Measurements from ENCODE around the gene UCHL5.
A peak's percentile ranks its signal among the peaks of the same experiment; 100 is the strongest.

UCHL5 gene

GRCh38 chr1:193059282-193060114 is at the start of gene UCHL5, which contains the start of gene RO60:
Gene UCHL5 (minus strand): TSS chr1:193059360. CDS start chr1:193059260, 100 bp downstream.
Gene RO60 (plus strand): TSS chr1:193059612. CDS start chr1:193069055, 9,443 bp downstream.
- intact Hi-C loops (cut with DNase I): loop anchor here (1.0 to 2.0 kb wide), 2 partner anchors 45 to 62 kb away; partner anchors contain the start of gene GLRX2
- DNase-seq: peak; percentile 94 to 100 (median 96)

- DNase-seq: no peak
- intact Hi-C loops (cut with DNase I): no loop called here
Observed at GRCh38 chr1:193108471-193108870, 49.3 kb upstream of the UCHL5 start.

DNA sequence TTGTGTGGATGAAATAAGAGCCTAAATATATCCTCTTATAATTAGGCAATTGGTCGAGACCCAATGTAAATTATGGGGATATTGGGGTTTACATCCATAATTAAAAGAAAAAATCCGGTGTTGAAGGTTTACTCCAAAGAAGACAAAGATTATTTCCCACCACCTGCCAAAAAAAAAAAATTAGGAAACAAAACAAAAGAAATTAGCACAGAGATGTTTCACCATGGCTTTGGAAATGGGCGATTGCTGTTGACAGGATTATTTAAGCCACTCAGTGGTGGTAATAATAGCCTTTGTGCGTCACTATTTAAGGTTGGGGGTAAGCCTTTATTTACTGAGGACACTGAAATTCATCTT is 46.6 kb upstream of the UCHL5 start:
- DNase-seq: no peak
- intact Hi-C loops (cut with DNase I): loop anchor here (1.0 to 2.0 kb wide), 2 partner anchors 16 to 47 kb away; partner anchors contain the start of genes RO60 and UCHL5

- DNase-seq: peak; percentile 75 to 98 (median 86)
- intact Hi-C loops (cut with DNase I): loop anchor here (1.0 to 2.0 kb wide), 2 partner anchors 16 to 46 kb away; partner anchors contain the start of genes RO60 and UCHL5
Observed at GRCh38 chr1:193104907-193105820, 46.0 kb upstream of the UCHL5 start, which contains the start of gene GLRX2. Gene GLRX2 (minus strand): TSS chr1:193105414. CDS start chr1:193105382, 32 bp downstream.

DNA sequence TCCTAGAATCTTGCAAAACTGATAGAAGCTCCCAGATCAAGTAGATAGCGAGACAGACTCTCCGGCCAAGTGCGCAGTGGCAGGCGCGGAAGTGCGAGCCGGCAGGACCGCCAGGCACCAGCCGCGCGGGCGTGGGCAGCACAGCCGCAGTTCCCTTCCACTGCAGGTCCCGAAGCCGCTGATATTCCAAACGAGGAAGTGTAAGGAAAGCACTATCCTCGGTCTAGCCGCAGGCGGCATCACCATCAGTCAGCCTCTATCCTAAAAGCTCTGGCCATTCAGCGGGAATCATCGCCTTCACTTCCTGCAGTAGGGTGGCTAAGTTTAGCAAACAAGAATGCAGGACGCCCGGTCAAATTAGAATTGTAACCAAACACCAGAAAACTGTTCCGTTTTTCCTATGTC is 45.3 kb upstream of the UCHL5 start:
- DNase-seq: peak; percentile 24 to 95 (median 53)
- intact Hi-C loops (cut with DNase I): loop anchor here (2.0 kb wide), 1 partner anchor 46 kb away; the partner anchor contains the start of genes RO60 and UCHL5

GRCh38 chr1:193103759-193104501 is 44.8 kb upstream of the UCHL5 start:
- no peak for DNase-seq
- intact Hi-C loops (cut with DNase I): loop anchor here (2.0 kb wide), 1 partner anchor 45 kb away; the partner anchor contains the start of genes RO60 and UCHL5

DNA sequence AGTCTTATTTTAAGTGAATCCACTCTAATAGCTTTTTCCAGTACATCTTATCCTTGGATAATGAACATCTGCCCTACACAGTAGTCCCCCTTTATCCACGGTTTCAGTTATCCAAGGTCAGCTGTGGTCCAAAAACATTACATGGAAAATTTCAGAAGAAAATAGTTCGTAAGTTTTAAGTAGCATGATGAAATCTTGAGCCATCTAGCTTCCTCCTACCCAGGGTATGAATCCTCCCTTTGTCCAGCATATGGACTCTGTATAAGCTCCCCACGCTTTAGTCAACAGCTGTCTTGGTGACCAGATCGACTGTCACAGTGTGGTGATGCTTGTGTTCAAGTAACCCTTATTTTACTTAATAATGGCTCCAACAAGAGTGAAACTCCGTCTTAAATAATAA is 43.5 kb upstream of the UCHL5 start:
- intact Hi-C loops (cut with DNase I): no loop called here
- no peak for DNase-seq

DNA sequence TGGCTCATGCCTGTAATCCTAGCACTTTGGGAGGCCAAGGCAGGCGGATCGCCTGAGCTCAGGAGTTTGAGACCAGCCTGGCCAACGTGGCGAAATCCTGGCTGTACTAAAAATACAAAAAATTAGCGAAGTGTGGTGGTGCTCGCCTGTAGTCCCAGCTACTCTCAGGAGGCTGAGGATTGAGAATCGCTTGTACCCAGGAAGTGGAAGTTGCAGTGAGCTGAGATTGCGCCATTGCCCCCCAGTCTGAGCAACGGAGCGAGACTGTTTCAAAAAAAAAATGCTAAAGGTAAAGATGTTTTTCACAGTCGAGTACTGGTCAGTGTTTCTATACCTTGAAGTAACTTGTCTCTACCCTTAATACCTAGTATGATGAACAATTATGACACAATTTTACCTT is 35.0 kb upstream of the UCHL5 start:
- intact Hi-C loops (cut with DNase I): no loop called here
- DNase-seq: no peak

DNA sequence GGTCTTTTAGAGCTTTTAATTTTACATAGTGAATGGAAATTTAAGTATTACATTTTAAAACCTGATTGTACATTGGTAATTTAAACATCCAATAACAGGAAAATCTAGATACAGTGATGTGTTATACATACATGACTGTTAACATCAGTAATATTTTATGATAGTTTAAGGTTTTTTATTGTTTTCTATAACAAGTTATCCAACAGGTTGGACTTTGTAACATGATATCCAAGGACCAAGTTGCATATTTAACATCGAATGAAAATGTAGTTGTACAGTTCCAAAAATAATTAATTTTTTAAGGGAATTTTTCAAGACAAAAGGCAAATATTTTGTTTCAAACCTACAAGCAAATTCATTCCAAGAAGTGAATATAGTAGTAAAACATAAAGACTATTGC is 31.7 kb upstream of the UCHL5 start:
- intact Hi-C loops (cut with DNase I): no loop called here
- no peak for DNase-seq

DNA sequence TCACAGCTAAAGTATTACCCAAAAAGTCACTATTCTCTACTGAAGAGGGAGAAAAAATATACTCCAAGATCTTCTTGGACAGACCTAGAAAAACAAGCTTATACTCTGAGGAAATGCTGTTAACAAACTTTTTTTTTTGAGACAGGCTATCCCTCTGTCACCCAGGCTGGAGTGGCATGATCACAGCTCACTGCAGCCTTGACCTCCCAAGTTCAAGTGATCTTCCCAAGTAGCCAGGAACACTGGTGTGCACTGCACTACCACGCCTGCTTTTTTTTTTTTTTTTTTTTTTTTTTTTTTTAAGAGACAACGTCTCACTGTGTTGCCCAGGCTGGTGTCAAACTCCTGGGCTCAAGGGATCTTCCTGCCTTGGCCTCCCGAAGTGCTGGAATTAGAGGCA is 28.7 kb upstream of the UCHL5 start:
- intact Hi-C loops (cut with DNase I): no loop called here
- no peak for DNase-seq

- intact Hi-C loops (cut with DNase I): no loop called here
Observed at GRCh38 chr1:193086342-193086741, 27.2 kb upstream of the UCHL5 start.

GRCh38 chr1:193085263-193085662 is 26.1 kb upstream of the UCHL5 start:
- intact Hi-C loops (cut with DNase I): no loop called here
- no peak for DNase-seq

More at GRCh38 chr1:193086342-193086741, 27.2 kb upstream of the UCHL5 start:
- DNase-seq: no peak

DNA sequence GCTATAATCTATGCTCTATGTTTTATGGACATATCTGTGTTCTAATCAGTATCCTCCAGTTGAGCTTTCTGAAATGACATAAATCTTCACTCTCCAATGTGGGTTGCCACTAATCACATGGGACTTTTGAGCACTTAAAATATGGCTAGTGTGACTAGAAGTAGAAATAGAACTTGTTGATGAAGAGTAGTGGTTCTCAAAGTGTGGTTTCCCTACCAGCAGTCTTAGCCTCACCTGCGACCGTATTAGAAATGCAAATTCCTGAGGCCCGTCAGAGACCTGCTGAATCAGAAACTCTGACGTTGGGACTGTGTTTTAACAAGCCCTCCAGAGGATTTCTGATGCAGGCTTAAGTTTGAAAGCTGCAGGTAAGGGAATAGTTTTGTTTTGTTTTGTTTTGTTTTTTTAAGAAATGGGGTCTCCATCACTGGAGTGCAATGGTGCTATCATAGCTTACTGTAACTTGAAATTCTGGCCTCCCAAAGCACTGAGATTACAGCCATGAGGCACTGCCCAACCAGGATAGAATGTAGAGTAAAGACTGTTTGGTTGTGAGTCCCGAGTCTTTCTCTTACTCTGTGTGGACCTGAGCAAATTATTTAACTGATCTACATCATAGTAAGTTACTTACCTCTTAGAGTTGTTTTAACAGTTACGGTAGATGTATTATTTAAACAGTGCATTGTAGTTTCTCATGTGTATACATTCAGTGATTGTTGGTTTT is 24.4 kb upstream of the UCHL5 start:
- no peak for DNase-seq

DNA sequence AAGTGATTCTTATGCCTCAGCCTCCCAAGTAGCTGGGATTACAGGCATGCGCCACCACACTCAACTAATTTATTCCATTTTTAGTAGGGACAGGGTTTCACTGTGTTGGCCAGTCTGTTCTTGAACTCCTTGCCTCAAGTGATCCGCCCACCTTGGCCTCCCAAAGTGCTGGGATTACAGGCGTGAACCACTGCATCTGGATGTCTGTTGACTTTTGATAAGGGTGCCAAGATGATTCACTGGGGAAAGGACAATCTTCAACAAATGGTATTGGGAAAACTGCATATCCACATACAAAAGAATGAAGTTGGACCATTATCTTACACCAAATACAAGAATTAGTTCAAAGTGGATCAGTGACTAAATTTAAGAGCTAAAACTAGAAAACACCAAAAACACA is 20.0 kb upstream of the UCHL5 start:
- DNase-seq: no peak
- intact Hi-C loops (cut with DNase I): no loop called here

More for the DNA sequence above, 24.4 kb upstream of the UCHL5 start:
- intact Hi-C loops (cut with DNase I): no loop called here

DNA sequence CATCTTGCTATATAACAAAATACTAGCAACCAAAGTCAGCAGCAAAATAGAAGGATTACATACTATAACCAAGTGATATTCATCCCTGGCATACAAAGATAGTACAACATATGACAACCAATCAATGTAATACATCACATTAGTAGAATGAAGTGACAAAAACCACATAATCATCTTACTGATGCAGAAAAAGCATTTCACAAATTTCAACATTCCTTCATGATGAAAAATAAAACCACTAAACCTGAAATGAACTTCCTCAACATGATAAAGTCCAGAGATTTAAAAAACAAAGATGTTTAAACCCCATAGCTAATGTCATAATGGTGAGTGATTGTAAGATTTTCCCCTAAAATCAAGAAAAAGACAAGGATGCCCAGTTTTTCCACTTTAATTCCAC is 18.8 kb upstream of the UCHL5 start:
- no peak for DNase-seq
- intact Hi-C loops (cut with DNase I): no loop called here

DNA sequence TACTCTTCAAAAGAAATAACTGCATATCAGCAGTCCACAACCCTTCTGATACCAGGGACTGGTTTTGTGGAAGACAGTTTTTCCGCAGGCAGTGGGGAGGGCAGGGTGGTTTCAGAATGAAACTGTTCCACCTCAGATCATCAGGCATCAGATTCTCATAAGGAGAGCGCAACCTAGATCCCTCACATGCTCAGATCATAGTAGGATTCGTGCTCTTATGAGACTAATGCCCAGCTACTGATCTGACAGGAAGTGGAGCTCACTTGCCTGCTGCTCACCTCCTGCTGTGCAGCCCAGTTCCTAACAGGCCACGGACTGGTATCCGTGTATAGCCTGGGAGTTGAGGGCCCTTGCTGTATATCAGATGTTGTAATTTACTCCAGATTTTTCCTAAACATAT is 11.8 kb upstream of the UCHL5 start:
- intact Hi-C loops (cut with DNase I): no loop called here
- no peak for DNase-seq

DNA sequence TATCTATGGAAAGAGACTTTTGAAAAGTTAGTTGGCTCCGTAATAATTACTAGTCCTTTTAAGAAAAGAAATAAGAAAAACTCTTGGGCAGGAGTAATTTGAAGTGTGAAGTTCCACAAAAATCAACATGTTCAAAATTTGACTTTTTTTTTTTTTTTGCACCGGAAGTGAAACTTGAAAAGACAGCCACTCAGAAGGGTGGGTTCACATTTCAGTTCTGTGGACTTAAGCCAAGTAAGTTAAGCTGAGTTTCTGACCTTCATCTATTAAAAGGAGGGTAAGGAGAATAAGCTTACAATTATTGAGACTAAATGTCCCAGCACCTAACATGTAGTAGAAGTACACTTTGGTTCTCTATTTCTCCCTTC is 11.2 kb upstream of the UCHL5 start:
- intact Hi-C loops (cut with DNase I): no loop called here

DNA sequence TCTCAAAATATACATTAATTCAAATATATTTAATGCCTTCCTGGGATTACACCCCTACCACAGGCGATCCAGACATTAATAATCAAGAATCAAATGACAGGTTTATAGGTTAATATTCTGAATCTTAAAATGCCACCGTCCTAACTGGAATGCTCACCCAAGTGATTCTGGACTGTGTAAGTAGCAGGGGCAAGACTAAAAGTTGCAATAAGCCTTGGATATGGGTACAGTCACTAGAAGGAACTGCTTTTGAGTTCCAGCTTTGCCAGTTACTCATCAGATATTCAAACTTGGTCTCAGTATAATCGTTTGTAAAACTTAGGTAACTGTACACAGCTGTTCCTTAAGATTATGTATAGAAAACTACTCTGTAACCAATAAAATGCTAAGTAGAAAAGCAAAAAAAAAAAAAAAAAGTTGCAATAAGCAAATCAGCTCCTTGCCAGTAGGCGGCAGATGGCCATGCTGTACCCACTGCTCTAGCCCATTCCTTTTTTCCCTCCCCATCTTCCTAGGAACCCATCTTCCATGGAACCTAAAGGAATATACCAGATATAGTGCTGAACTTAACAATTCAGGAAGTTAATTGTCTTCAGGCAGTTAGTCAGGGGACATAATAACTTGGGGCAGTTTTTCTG is 10.7 kb upstream of the UCHL5 start:
- DNase-seq: no peak
- intact Hi-C loops (cut with DNase I): no loop called here

More for the DNA sequence above, 11.2 kb upstream of the UCHL5 start:
- DNase-seq: no peak

DNA sequence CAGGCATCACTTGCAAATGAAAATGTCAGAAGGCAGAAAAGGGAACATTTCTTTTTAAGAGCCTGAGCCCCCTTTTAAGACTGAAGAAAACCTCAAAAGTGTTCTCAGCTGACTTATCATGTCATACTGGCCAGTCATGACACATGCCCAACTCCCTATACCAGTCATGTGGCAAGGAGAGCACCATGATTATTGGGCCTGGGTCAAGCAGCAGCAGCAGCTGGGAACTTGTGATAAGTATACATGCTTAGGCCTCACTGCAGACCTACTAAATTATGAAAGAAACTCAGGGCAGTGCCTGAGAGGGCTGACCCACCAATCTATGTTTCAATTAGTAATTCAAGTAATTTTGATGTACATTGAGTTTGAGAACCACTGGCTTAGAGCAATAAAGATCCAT is 8.9 kb upstream of the UCHL5 start:
- intact Hi-C loops (cut with DNase I): no loop called here

More for the DNA sequence above, 8.9 kb upstream of the UCHL5 start:
- DNase-seq: no peak
